Right ventricle myocardium inferior (tissue), 1 donor: ENCODE measurements around the gene HACL1. TPM values are rescaled to one million over a fixed set of nuclear protein-coding genes. Genes with fewer than 3 reads are reported as not detected.
A peak's percentile ranks its signal among the peaks of the same experiment; 100 is the strongest.
"Not testable (repeated sequence)": the region's sequence is repeated elsewhere in the genome, so short reads cannot be mapped to it uniquely, and the experiment has no call there.

Experiments used
- ATAC-seq: fragments of 200-7000 bp; cut with Tn5 transposase; one replicate; pipeline ENCODE4 v1.9.1; 2020; ENCODE audit warnings: mild to moderate bottlenecking, moderate library complexity
- DNase-seq: peaks from one replicate; pipeline ENCODE4 v3.0.0; 2021; ENCODE audit errors: missing footprints
- intact Hi-C: fragments of 100-400 bp; cut with DNase I; formaldehyde crosslinking; loops from one replicate; pipeline ENCODE4 v1.11.0; 2022
- total RNA-seq: library from RNA; stranded (reverse); fragmentation: NEBNext Ultra II Directional; extraction: Animal tissue kit (Norgen Biotek cat#: 25700); gene quantifications from one replicate; pipeline ENCODE4 v1.2.1, GENCODE V29; 2021
- donor health status: DM: no; HTN: yes; CAD: no; lungs with severe emphysema.

Gene HACL1
- total RNA-seq, 1 donor from 2014 or later, result 12.5 TPM

- DNase-seq (no peak), ATAC-seq (no peak)
- intact Hi-C loops, result loop anchor here (2.0 to 10.0 kb wide), 3 partner anchors 46 to 613 kb away; no protein-coding TSS in a partner anchor
Observed at GRCh38 chr3:15631426-15632211, 30.2 kb upstream of the HACL1 start.

DNA sequence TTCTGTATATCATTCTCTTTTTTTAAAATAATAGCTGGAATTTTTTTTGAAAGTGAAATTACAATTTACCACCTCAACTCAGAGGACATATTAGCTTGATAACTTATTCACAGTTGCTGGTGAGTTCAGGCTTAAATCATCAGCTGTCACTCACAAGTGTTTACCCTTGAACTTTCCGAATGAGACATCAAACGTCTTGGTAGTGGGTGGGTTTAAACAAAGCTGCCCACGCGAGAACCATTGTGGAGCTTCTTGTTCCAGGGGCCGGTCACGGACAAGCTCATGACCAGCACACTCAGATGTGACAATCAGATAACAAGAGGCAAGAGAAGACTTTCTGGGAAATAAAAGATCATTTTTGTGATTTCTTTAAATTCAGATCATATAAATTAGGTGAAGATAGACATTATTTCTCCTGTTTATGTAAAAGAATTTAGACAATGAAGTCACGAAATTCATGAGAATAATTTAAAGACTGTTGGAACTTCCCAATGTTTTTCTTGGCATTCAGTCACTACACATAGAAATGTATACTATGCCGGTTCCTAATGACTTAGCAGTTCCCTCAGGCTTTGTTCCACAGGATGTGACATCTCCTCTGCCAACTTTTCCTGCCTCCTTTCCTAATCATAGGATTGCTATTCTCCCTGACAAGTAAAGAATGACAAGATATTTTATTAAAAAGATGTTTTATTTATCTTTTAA lies 29.4 kb upstream of the HACL1 start:
- DNase-seq, result no peak
- intact Hi-C loops, result loop anchor here (2.0 to 10.0 kb wide), 3 partner anchors 47 to 614 kb away; no protein-coding TSS in a partner anchor
- no peak for ATAC-seq

- intact Hi-C loops, result loop anchor here (2.0 to 10.0 kb wide), 3 partner anchors 47 to 615 kb away; no protein-coding TSS in a partner anchor
- ATAC-seq, result peak; percentile 95
- no peak for DNase-seq
Observed at GRCh38 chr3:15629860-15630597, 28.7 kb upstream of the HACL1 start.

DNA sequence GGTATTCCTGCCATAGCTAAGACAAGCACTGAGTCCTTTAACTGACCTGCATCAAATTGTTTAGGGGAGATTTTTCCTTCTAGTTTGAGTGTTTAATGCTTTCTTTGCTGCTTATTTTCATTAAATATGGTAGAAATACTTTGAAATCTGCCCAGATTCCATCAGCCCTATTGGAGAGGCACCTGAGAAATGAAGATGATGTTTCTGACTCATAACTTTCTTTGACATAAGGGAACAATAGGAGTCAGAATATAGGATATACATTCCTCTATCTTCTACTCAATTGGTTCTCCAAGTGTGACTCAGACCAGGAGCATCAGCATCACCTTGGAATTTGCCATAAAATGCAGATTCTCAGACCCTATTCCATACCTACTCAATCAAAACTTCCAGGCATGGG lies 27.6 kb upstream of the HACL1 start:
- intact Hi-C loops, result no loop called here
- ATAC-seq (no peak), DNase-seq (no peak)

DNA sequence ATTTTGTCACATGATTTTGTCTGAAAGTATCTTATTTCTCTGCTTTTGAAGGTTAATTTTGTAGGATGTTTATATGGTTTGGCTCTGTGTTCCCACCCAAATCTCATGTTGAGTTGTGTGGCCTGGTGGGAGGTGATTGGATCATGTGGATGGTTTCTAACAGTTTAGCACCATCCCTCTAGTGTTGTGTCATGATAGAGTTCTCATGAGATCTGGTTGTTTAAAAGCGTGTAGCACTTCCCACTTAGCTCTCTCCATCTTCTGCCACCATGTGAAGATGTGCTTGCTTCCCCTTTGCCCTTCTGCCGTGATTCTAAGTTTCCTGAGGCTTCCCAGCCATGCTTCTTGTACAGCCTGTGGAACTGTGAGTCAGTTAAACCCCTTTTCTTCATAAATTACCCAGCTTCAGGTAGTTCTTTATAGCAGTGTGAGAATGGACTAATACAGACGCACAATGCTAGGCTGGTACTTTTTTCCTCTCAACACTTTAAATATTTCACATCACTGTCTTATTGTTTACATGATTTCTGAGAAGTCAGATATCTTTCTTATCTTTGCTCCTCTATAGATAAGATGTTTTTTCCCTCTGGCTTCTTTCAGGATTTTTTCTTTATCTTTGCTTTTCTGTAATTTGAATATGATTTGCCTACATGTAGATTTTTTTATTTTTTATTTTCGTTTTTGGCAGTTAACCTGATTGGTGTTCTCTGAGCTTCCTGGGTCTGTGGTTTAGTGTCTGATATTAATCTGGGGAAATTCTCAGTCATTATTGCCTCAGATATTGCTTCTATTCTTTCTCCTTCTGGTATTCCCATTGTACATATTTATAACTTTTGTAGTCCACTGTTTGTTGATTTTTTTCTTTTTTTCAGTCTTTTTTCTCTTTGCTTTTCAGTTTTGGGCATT lies 22.4 kb upstream of the HACL1 start:
- intact Hi-C loops, result no loop called here
- ATAC-seq (no peak), DNase-seq (no peak)

- intact Hi-C loops, DNase-seq, ATAC-seq: not testable (repeated sequence)
Observed at GRCh38 chr3:15619659-15620464, 18.5 kb upstream of the HACL1 start.

- ATAC-seq, result no peak
- intact Hi-C loops, result no loop called here
Observed at GRCh38 chr3:15616053-15616452, 14.7 kb upstream of the HACL1 start.

GRCh38 chr3:15614958-15615357 lies 13.6 kb upstream of the HACL1 start:
- ATAC-seq, result no peak
- DNase-seq, result no peak
- intact Hi-C loops, result no loop called here

More at GRCh38 chr3:15616053-15616452, 14.7 kb upstream of the HACL1 start:
- DNase-seq, result no peak

DNA sequence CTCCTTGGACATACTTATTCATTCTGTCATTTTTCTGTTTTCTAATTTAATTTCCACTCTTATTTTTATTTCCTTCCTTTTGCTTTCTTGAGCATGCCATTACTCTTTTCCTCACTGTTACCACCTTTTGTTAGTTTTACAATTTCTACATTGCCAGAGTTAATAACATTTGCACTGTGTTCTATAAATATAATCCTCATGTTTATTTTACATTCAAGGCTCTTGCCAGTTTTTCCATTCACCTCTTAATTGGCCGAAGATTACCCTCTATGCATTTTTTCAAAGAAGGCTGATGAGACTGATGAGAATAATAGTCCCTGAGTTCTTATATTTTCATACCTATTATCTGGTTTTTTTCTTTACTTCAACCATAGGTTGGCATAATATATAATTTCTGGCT lies 10.6 kb upstream of the HACL1 start:
- intact Hi-C loops, result no loop called here
- ATAC-seq, result no peak
- no peak for DNase-seq

GRCh38 chr3:15611018-15611417 lies 9.6 kb upstream of the HACL1 start:
- no peak for DNase-seq
- intact Hi-C loops, result no loop called here
- ATAC-seq, result peak; percentile 62

DNA sequence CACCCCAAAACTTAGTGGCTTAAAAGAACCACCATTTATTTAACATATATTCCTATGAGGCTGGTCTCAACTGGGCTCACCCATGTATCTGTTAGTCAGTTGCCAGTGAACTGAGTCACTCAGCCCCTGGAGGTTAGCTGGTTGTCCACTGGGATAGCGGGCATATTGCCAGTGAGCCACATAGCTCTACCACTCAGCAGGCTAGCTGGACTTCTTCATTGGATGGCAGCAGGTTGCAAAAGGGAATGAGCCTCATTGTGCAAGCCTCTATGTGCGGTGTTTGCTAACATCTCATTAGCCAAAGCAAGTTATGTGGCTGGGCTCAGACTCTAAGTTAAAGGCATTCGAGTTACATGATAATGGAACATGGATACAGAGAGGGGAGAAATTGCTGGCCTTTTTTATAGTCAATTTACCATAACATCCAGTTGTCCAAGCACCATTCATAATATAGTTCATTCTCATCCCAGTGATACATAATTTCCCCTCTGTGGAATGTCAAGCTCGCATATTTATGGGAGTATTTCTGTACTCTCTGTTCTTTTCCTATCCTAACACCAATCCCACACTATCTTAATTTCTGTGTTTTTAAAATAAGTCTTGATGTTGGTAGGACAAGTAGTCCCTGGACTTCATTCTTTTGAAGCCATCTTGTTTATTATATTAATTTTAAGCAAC lies 8.9 kb upstream of the HACL1 start:
- intact Hi-C loops, result no loop called here
- DNase-seq (no peak), ATAC-seq (peak; percentile 12)

- DNase-seq, result no peak
- intact Hi-C loops, result no loop called here
- ATAC-seq, result no peak
Observed at GRCh38 chr3:15606434-15606891, 5.1 kb upstream of the HACL1 start.

DNA sequence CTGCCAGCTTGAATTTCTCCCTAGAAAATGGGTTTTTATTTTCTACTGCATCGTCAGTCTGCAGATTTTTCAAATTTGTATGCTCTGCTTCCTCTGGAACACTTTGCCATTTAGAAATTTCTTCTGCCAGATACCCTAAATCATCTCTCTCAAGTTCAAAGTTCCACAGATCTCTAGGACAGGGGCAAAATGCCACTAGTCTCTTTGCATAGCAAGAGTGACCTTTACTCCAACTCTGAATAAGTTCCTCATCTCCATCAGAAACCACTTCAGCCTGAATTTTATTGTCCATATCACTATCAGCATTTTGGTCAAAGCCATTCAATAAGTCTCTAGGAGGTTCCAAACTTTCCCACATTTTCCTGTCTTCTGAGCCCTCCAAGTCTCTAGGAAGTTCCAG lies 3.2 kb upstream of the HACL1 start:
- DNase-seq, intact Hi-C loops, ATAC-seq: not testable (repeated sequence)

GRCh38 chr3:15602816-15603215 lies 1.4 kb upstream of the HACL1 start:
- ATAC-seq, intact Hi-C loops, DNase-seq: not testable (repeated sequence)

DNA sequence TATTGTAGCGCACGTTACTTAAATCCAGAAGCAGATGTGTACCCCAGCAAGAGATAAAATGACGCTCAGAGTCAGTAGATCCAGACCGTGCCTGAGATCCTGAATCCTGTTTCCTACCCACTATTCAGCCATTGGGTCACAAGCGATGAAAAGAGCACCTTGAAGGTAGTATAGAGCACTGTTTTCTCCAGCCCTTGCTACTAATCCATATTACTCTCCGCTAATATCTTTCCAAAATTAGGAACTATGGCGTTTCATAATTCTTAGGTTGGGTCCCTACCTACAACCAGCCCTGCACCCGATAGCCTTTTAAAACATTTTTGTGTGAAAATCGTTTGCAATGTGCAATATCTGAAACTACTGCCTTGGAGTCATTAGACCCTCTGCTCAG lies 772 bp upstream of the HACL1 start:
- intact Hi-C loops, result no loop called here
- DNase-seq (no peak), ATAC-seq (peak; percentile 8)

- ATAC-seq (peak; percentile 3), DNase-seq (no peak)
- intact Hi-C loops, result no loop called here
Observed at GRCh38 chr3:15601046-15601398, 347 bp downstream of the HACL1 start.

- no peak for ATAC-seq
- no peak for DNase-seq
- intact Hi-C loops, result no loop called here
Observed at GRCh38 chr3:15595955-15596354, 5.4 kb downstream of the HACL1 start.
